ENCODE measurements around the gene TPGS1. TPM values are rescaled to one million over a fixed set of nuclear protein-coding genes. Genes with fewer than 3 reads are reported as not detected.

TPGS1 gene
- total RNA-seq, 2 experiments from 2014 or later, result 20.1 to 20.7 TPM

GRCh38 chr19:482186-483041 is 24.9 kb upstream of the TPGS1 start:
- Mint-ChIP-seq H3K4me1 (ENCODE audit: low read depth) (no peaks in the 10 kb centered on the region), H3K27me3 (ENCODE audit: low read depth) (peaks cover 14% of the 10 kb centered on the region), H3K4me3 (no peak overlapping the region), H3K27ac (no peak overlapping the region), H3K9me3 (ENCODE audit: insufficient read depth) (peaks cover 8% of the 10 kb centered on the region), H3K36me3 (ENCODE audit: low read depth) (peaks cover 18% of the 10 kb centered on the region)
- CTCF ChIA-PET, result interaction anchor here (1.9 kb wide), 1 partner anchor 28 kb away, joined by 4 read pairs; no protein-coding TSS in a partner anchor
- ATAC-seq, result no peak
- DNase-seq, result no peak
- POLR2A ChIA-PET, result no interaction called here

GRCh38 chr19:483332-484072 is 23.8 kb upstream of the TPGS1 start:
- Mint-ChIP-seq H3K27me3 (ENCODE audit: low read depth) (peaks cover 14% of the 10 kb centered on the region), H3K4me1 (ENCODE audit: low read depth) (peaks cover 4% of the 10 kb centered on the region), H3K36me3 (ENCODE audit: low read depth) (peaks cover 21% of the 10 kb centered on the region), H3K9me3 (ENCODE audit: insufficient read depth) (peaks cover 13% of the 10 kb centered on the region), H3K27ac (no peak overlapping the region), H3K4me3 (no peak overlapping the region)
- ChIA-PET CTCF (interaction anchor here (1.9 kb wide), 1 partner anchor 27 kb away, joined by 4 read pairs; no protein-coding TSS in a partner anchor), POLR2A (no interaction called here)
- DNase-seq (no peak), ATAC-seq (no peak)

DNA sequence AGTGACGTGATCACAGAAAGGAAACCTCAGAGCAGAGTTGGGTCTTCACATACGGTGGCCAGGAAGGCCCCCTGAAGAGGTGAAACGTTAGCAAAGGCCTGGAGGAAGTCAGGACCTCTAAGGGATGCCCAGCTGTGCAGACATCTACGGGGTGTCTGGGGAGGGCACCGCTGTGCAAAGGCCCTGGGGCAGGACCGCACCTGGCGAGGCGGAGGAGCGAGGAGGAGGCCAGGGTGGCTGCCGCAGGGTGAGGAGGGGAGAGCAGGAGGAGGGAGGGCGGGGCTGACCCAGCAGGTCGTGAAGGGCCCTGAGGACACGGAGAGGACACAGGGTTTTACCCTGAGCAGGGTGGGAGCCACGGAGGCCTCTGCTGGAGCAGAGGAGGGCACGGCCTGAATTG is 22.8 kb upstream of the TPGS1 start:
- H3K4me1 Mint-ChIP-seq (ENCODE audit: low read depth), result peaks cover 5% of the 10 kb centered on the region
- H3K36me3 Mint-ChIP-seq (ENCODE audit: low read depth), result peaks cover 22% of the 10 kb centered on the region
- H3K27me3 Mint-ChIP-seq (ENCODE audit: low read depth), result peaks cover 14% of the 10 kb centered on the region
- H3K4me3 Mint-ChIP-seq, result no peak overlapping the region
- ATAC-seq (no peak), DNase-seq (no peak)
- CTCF ChIA-PET, result interaction anchor here (1.9 kb wide), 1 partner anchor 26 kb away, joined by 4 read pairs; no protein-coding TSS in a partner anchor
- POLR2A ChIA-PET, result no interaction called here
- peaks cover 13% of the 10 kb centered on the region for H3K9me3 Mint-ChIP-seq (ENCODE audit: insufficient read depth)
- H3K27ac Mint-ChIP-seq, result no peak overlapping the region

DNA sequence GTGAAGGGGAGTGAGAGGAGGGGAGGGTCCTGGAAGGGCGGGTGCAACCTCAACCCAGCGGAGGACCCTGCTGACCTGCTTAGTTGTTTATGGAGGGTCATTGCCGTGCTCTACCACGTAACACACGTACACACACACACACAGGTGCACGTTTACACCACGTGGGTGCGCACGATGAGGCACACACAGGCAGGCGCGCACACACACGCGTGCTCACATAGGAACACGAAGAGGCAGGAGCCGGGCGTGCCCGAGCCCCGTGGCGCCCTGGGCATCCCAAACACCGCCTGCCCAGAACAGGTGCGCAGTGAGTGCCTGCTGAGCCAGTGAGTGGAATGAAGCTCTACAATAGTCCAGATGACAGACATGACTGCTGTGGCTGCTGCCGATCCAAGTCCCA is 22.2 kb upstream of the TPGS1 start:
- peaks cover 13% of the 10 kb centered on the region for H3K9me3 Mint-ChIP-seq (ENCODE audit: insufficient read depth)
- ChIA-PET CTCF (interaction anchor here (1.1 kb wide), 1 partner anchor 22 kb away, joined by 4 read pairs; the partner anchor contains the start of gene TPGS1), POLR2A (no interaction called here)
- no peak overlapping the region for H3K4me3 Mint-ChIP-seq
- H3K36me3 Mint-ChIP-seq (ENCODE audit: low read depth), result peaks cover 19% of the 10 kb centered on the region
- peaks cover 14% of the 10 kb centered on the region for H3K27me3 Mint-ChIP-seq (ENCODE audit: low read depth)
- DNase-seq (no peak), ATAC-seq (no peak)
- peaks cover 9% of the 10 kb centered on the region for H3K4me1 Mint-ChIP-seq (ENCODE audit: low read depth)
- H3K27ac Mint-ChIP-seq, result no peak overlapping the region

DNA sequence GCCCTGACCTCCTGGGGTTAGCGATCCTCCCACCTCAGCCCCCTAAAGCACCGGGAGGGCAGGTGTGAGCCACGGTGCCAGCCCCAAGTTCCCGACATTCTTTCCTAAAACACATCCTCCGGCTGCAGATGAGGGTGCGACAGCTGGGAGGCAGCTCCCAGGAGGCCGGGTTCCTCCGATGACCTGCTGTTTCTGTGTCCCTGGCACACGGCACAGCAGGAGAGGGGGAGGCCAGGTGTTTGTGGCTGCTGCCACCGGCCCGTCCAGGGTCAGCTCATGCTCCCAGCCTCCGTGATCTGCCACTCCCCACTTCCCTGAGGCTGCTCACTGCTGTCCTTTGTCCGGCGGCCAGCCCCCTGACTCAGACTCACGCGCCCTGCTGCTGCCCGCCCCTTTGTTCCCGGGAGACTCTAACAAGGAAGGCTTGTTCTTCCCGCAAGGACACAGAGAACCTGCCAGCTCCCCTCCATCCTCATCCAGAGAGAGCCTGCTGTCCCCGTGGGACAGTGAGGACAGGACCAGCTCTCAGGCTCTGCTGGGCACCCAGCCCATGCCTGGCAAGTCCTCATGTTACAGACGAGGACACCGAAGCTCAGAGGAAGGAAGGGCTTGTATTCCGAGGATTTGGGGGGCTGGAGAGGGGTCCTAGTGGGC is 21.6 kb upstream of the TPGS1 start:
- Mint-ChIP-seq H3K27ac (no peak overlapping the region), H3K4me3 (no peak overlapping the region), H3K36me3 (ENCODE audit: low read depth) (peaks cover 12% of the 10 kb centered on the region), H3K9me3 (ENCODE audit: insufficient read depth) (peaks cover 13% of the 10 kb centered on the region), H3K4me1 (ENCODE audit: low read depth) (peaks cover 12% of the 10 kb centered on the region), H3K27me3 (ENCODE audit: low read depth) (peaks cover 8% of the 10 kb centered on the region)
- ChIA-PET CTCF (interaction anchor here (1.1 kb wide), 1 partner anchor 21 kb away, joined by 4 read pairs; the partner anchor contains the start of gene TPGS1), POLR2A (no interaction called here)
- ATAC-seq (no peak), DNase-seq (no peak)

DNA sequence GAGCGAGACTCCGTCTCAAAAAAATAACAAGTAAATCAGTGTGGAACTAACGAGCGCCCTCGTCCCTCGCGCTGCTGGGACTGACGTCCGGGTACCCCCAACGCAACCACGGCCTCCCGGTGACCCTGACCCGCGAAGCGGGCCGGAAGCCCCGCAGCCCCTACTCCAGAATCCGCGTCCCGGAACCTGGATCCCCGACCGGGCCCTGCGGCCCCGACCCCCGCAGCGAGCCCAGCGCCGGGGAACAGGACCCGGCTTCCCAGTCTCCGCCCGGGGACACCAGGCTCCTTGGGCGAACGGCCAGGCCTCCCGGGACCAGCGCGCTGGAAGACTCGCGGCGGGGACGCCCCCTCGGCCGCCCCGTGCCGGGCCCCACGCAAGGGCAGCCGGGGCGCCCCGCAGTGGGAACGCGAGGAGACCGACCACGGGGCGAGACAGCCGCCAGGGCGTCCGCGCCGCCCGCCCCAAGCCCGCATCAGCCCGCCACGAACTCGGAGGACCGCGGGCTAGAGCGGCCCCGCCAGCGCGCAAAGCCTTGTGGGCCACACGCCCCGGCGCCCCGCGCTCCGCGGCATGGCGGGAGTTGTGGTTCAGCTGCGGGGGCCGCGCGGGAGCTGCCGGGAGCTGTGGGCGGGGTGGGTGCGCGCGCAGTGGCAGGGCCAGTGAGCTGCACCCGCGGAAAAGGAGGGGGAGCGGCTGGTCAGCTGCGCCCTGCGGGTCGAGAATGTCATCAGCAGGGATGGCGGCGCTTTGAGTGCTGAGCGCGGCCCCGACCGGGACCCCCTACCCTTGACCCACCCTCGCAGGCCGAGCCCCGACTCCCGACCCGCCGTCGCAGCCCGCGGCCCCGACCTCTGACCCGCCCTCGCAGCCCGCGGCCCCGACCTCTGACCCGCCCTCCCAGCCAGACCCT is 18.5 kb upstream of the TPGS1 start:
- DNase-seq (peak; percentile 93), ATAC-seq (peak; percentile 89)
- Mint-ChIP-seq H3K4me1 (ENCODE audit: low read depth) (peaks cover 14% of the 10 kb centered on the region), H3K4me3 (peak overlapping the region; percentile 78), H3K27ac (peak overlapping the region; percentile 89), H3K36me3 (ENCODE audit: low read depth) (peaks cover 4% of the 10 kb centered on the region), H3K9me3 (ENCODE audit: insufficient read depth) (peaks cover 5% of the 10 kb centered on the region), H3K27me3 (ENCODE audit: low read depth) (peaks cover 4% of the 10 kb centered on the region)
- POLR2A ChIA-PET, result interaction anchor here (0.6 to 1.1 kb wide), 6 partner anchors 18 to 116 kb away, joined by 3 to 6 read pairs (median 4); partner anchors contain the start of gene TPGS1
- CTCF ChIA-PET, result interaction anchor here (1.0 to 1.8 kb wide), 2 partner anchors 18 to 22 kb away, joined by 9 to 12 read pairs; no protein-coding TSS in a partner anchor

GRCh38 chr19:489418-490196 is 17.7 kb upstream of the TPGS1 start:
- Mint-ChIP-seq H3K4me1 (ENCODE audit: low read depth) (peaks cover 14% of the 10 kb centered on the region), H3K9me3 (ENCODE audit: insufficient read depth) (peaks cover 5% of the 10 kb centered on the region), H3K36me3 (ENCODE audit: low read depth) (peaks cover 4% of the 10 kb centered on the region), H3K27me3 (ENCODE audit: low read depth) (peaks cover 4% of the 10 kb centered on the region), H3K27ac (peak overlapping the region; percentile 83), H3K4me3 (peak overlapping the region; percentile 75)
- POLR2A ChIA-PET, result interaction anchor here (0.7 to 1.1 kb wide), 3 partner anchors 17 to 22 kb away, joined by 4 to 6 read pairs (median 4); partner anchors contain the start of gene TPGS1
- DNase-seq, result no peak
- ATAC-seq, result peak; percentile 29
- CTCF ChIA-PET, result interaction anchor here (1.0 to 1.8 kb wide), 2 partner anchors 17 to 21 kb away, joined by 9 to 12 read pairs; no protein-coding TSS in a partner anchor

DNA sequence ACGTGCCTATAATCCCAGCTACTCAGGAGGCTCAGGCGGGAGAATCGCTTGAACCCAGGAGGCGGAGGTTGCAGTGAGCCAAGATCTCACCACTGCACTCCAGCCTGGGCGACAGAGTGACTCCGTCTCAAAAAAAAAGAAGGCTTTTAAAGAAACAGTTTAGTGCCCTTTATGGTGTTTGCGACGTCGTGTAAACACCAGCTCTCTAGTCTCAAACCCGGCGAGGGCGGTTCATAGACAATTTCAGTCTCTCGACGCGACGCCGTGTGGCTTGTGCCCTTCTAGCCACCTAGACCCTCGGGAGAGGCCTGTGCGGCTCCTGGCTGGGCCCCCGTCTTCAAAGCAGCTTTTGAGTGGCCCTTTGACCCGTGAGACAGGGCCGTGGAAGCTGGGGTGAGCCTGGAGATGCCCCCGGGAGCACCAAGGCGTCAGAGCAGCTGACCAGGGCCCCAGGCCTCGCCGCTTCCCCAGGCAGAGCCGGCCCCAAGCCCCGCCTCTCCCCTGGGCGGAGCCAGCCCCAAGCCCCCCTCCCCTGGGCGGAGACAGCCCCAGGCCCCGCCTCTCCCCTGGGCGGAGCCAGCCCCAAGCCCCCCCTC is 16.1 kb upstream of the TPGS1 start:
- Mint-ChIP-seq H3K4me3 (no peak overlapping the region), H3K4me1 (ENCODE audit: low read depth) (peaks cover 14% of the 10 kb centered on the region), H3K9me3 (ENCODE audit: insufficient read depth) (peaks cover 5% of the 10 kb centered on the region), H3K27ac (no peak overlapping the region), H3K36me3 (ENCODE audit: low read depth) (peaks cover 4% of the 10 kb centered on the region), H3K27me3 (ENCODE audit: low read depth) (peaks cover 5% of the 10 kb centered on the region)
- ATAC-seq (no peak), DNase-seq (no peak)
- CTCF ChIA-PET, result interaction anchor here (1.6 kb wide), 2 partner anchors 15 to 20 kb away, joined by 7 to 12 read pairs; no protein-coding TSS in a partner anchor
- POLR2A ChIA-PET, result no interaction called here

- H3K4me3 Mint-ChIP-seq, result no peak overlapping the region
- DNase-seq (no peak), ATAC-seq (no peak)
- no peak overlapping the region for H3K27ac Mint-ChIP-seq
- H3K36me3 Mint-ChIP-seq (ENCODE audit: low read depth), result peaks cover 4% of the 10 kb centered on the region
- peaks cover 4% of the 10 kb centered on the region for H3K27me3 Mint-ChIP-seq (ENCODE audit: low read depth)
- ChIA-PET CTCF (no interaction called here), POLR2A (no interaction called here)
- peaks cover 5% of the 10 kb centered on the region for H3K9me3 Mint-ChIP-seq (ENCODE audit: insufficient read depth)
- H3K4me1 Mint-ChIP-seq (ENCODE audit: low read depth), result peaks cover 14% of the 10 kb centered on the region
Measured at GRCh38 chr19:492091-492531, 15.2 kb upstream of the TPGS1 start.

All from activated CD8-positive, alpha-beta T cell treated with anti-CD3 and anti-CD28 coated beads, Interleukin-2, amount 10 ng/mL, durations not matched to agents 7 days and 5 days (primary cell).